ENCODE measurements around the gene ALG14. TPM values are rescaled to one million over a fixed set of nuclear protein-coding genes. Genes with fewer than 3 reads are reported as not detected.

Gene ALG14
- total RNA-seq, 1 donor from 2014 or later, result 5.5 TPM

- Mint-ChIP-seq H3K27ac (ENCODE audit: unreplicated experiment) (no peak overlapping the region), H3K36me3 (ENCODE audit: low read depth) (peaks cover 4% of the 10 kb centered on the region), H3K4me1 (peaks cover 37% of the 10 kb centered on the region), H3K9me3 (peaks cover 4% of the 10 kb centered on the region), H3K4me3 (no peak overlapping the region), H3K27me3 (ENCODE audit: low read depth) (no peaks in the 10 kb centered on the region)
- no peak for DNase-seq (ENCODE audit: low read depth, low spot score)
- TF ChIP-seq, protein P1, sequence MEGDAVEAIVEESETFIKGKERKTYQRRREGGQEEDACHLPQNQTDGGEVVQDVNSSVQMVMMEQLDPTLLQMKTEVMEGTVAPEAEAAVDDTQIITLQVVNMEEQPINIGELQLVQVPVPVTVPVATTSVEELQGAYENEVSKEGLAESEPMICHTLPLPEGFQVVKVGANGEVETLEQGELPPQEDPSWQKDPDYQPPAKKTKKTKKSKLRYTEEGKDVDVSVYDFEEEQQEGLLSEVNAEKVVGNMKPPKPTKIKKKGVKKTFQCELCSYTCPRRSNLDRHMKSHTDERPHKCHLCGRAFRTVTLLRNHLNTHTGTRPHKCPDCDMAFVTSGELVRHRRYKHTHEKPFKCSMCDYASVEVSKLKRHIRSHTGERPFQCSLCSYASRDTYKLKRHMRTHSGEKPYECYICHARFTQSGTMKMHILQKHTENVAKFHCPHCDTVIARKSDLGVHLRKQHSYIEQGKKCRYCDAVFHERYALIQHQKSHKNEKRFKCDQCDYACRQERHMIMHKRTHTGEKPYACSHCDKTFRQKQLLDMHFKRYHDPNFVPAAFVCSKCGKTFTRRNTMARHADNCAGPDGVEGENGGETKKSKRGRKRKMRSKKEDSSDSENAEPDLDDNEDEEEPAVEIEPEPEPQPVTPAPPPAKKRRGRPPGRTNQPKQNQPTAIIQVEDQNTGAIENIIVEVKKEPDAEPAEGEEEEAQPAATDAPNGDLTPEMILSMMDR (conservative IDR thresholded peaks at IDR 0.05), result no peak
These were observed 102.0 kb downstream of the ALG14 start for GRCh38 chr1:94970783-94971182.

DNA sequence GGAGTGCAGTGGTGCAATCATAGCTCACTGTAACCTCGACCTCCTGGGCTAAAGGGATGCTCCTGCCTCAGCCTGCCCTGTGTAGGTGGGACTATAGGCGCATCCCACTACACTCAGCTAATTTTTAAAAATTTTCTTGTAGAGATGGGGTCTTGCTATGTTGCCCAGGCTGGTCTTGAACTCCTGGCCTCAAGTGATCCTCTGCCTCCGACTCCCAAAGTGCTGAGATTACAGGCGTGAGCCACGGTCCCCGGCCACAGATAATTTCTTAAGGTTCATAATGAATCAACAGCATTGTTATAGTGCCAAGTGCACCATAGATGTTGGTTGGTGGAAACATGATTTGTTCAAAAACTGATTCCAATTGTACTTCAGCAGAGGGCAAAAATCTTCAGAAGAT, 103.6 kb downstream of the ALG14 start:
- peaks cover 41% of the 10 kb centered on the region for H3K4me1 Mint-ChIP-seq
- H3K36me3 Mint-ChIP-seq (ENCODE audit: low read depth), result no peaks in the 10 kb centered on the region
- no peak for DNase-seq (ENCODE audit: low read depth, low spot score)
- H3K4me3 Mint-ChIP-seq, result no peak overlapping the region
- H3K9me3 Mint-ChIP-seq, result no peaks in the 10 kb centered on the region
- TF ChIP-seq, protein P1 (conservative IDR thresholded peaks at IDR 0.05), result no peak
- H3K27me3 Mint-ChIP-seq (ENCODE audit: low read depth), result no peaks in the 10 kb centered on the region
- no peak overlapping the region for H3K27ac Mint-ChIP-seq (ENCODE audit: unreplicated experiment)

DNA sequence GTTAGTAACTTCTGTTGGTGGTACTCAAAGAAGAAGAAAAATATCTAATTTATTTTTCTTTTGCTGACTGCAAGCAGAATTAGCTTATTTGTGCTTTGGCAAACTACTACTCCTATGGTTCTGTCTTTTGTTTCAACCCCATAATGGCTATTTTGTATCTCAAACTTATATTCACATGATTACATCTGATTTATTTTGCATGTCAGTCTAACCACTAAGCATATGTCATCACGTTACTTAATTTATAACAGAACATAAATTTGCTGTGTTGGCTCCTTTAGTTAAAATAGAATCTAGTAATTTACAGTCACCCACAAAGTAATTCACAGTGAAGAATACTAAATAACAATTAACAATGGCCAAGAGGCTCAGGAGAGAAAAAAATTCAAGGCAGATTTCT, 106.7 kb downstream of the ALG14 start:
- Mint-ChIP-seq H3K4me3 (no peak overlapping the region), H3K27me3 (ENCODE audit: low read depth) (no peaks in the 10 kb centered on the region), H3K4me1 (peaks cover 40% of the 10 kb centered on the region), H3K9me3 (no peaks in the 10 kb centered on the region), H3K27ac (ENCODE audit: unreplicated experiment) (no peak overlapping the region), H3K36me3 (ENCODE audit: low read depth) (no peaks in the 10 kb centered on the region)
- no peak for DNase-seq (ENCODE audit: low read depth, low spot score)
- TF ChIP-seq, protein P1 (conservative IDR thresholded peaks at IDR 0.05), result no peak

DNA sequence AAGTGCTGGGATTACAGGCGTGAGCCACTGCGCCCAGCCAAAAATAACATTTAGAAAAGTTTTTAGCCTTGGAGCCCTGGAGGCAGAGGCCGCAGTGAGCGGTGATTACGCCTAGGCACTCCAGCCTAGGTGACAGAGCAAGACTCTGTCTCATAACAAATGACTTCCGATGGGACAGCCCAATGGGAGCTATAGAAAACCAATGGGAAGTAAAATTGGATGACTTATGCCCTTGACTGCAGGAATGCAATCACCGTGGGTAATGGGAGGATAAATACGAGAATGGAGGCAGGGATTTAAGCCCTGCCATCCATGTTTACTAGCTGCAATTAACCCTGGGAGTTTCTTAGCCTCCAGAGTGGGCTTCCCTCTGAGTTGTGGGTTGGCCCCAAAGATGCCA, 108.9 kb downstream of the ALG14 start:
- peaks cover 28% of the 10 kb centered on the region for H3K4me1 Mint-ChIP-seq
- TF ChIP-seq, protein P1 (conservative IDR thresholded peaks at IDR 0.05), result no peak
- no peaks in the 10 kb centered on the region for H3K36me3 Mint-ChIP-seq (ENCODE audit: low read depth)
- no peak overlapping the region for H3K4me3 Mint-ChIP-seq
- no peak for DNase-seq (ENCODE audit: low read depth, low spot score)
- no peak overlapping the region for H3K27ac Mint-ChIP-seq (ENCODE audit: unreplicated experiment)
- no peaks in the 10 kb centered on the region for H3K9me3 Mint-ChIP-seq
- H3K27me3 Mint-ChIP-seq (ENCODE audit: low read depth), result no peaks in the 10 kb centered on the region

- no peaks in the 10 kb centered on the region for H3K36me3 Mint-ChIP-seq (ENCODE audit: low read depth)
- TF ChIP-seq, protein P1 (conservative IDR thresholded peaks at IDR 0.05), result no peak
- H3K4me3 Mint-ChIP-seq, result no peak overlapping the region
- H3K4me1 Mint-ChIP-seq, result peaks cover 19% of the 10 kb centered on the region
- no peaks in the 10 kb centered on the region for H3K9me3 Mint-ChIP-seq
- DNase-seq (ENCODE audit: low read depth, low spot score), result no peak
- H3K27me3 Mint-ChIP-seq (ENCODE audit: low read depth), result no peaks in the 10 kb centered on the region
- H3K27ac Mint-ChIP-seq (ENCODE audit: unreplicated experiment), result no peak overlapping the region
These were observed 110.1 kb downstream of the ALG14 start for GRCh38 chr1:94962409-94963265.

Measured in neural crest cell (in vitro differentiated cells).